GM18907 (cell line): ENCODE data around the gene HMGCR.

Experiments
- ATAC-seq: cut with Tn5 transposase; IDR thresholded peaks from one replicate; pipeline ENCODE4 v1.9.1; 2021; ENCODE audit warnings: mild to moderate bottlenecking, moderate library complexity; ENCODE audit not compliant: unreplicated experiment

The HMGCR gene

DNA sequence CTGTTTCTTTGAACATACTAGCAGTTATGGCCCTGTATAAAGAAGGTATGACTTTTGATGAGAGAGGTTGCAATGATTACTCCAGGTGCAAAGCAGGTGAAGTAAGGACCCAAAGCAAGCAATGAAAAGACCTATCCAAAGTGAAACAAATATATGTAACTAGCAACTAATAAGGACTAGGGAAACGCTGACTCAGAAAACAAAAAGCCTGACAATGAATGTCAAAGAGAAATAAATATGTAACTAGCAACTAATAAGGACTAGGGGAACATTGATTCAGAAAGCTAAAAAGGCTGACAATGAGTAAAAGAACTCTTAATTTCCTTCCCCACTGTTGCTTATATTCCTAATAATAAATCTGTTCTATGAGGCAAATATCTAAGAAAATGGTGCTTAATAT, 43.1 kb downstream of the HMGCR start:
- no peak for ATAC-seq

- ATAC-seq, result no peak
Observed at GRCh38 chr5:75381456-75381855, 44.4 kb downstream of the HMGCR start.

GRCh38 chr5:75384218-75384617, 47.2 kb downstream of the HMGCR start:
- no peak for ATAC-seq

- no peak for ATAC-seq
Observed at GRCh38 chr5:75387806-75388205, 50.8 kb downstream of the HMGCR start.

GRCh38 chr5:75389430-75389829, 52.4 kb downstream of the HMGCR start:
- ATAC-seq, result no peak

DNA sequence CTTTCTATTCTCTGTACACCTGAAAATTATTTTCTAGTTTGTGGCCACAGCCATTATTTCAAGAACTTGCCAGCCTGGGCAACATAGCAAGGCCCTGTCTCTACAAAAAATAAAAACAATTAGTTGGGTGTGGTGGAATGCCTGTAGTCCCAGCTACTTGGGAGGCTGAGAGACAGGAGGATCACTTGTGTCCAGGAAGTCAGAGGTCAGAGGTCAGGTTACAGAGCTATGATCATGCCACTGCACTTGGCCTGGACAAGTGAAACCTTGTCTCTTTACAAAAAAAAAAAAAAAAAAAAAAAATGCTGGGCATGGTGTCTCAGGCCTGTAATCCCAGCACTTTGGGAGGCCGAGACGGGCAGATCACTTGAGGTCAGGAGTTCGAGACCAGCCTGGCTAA, 58.3 kb downstream of the HMGCR start:
- ATAC-seq, result no peak

- ATAC-seq, result no peak
Observed at GRCh38 chr5:75405296-75405695, 68.3 kb downstream of the HMGCR start.
